ENCODE measurements around the gene LPAR5. TPM values are rescaled to one million over a fixed set of nuclear protein-coding genes. Genes with fewer than 3 reads are reported as not detected.

Gene LPAR5
- 0.45 to 0.81 TPM (median 0.70 TPM) in 5 replicates for total RNA-seq (2022; extraction: Qiagen RNA extraction)

GRCh38 chr12:6635856-6636531 is at the start of gene LPAR5:
TSS of gene LPAR5 (minus strand) at chr12:6635959. CDS start at chr12:6621248, 14,711 bp downstream.

GRCh38 chr12:6662906-6663742 is 27.4 kb upstream of the LPAR5 start, which contains the start of gene ING4:
TSS of gene ING4 (minus strand) at chr12:6663119. CDS start at chr12:6663101, 18 bp downstream.

GRCh38 chr12:6647083-6647604 is 11.4 kb upstream of the LPAR5 start, which contains the start of gene ACRBP:
TSS of gene ACRBP (minus strand) at chr12:6647432. CDS start at chr12:6647366, 66 bp downstream.

Other genes with a start within 250 kb of the LPAR5 start
- gene CD27, start 191.0 kb downstream of the LPAR5 start, total RNA-seq (2022; extraction: Qiagen RNA extraction), result not detected in 5 replicates
- 3.3 to 4.6 TPM (median 3.7 TPM) in 5 replicates for gene TAPBPL, start 183.9 kb downstream of the LPAR5 start, total RNA-seq (2022; extraction: Qiagen RNA extraction)
- gene VAMP1, start 165.3 kb downstream of the LPAR5 start, total RNA-seq (2022; extraction: Qiagen RNA extraction), result 9.7 to 13.8 TPM (median 11.4 TPM) in 5 replicates
- gene MRPL51, start 142.7 kb downstream of the LPAR5 start, total RNA-seq (2022; extraction: Qiagen RNA extraction), result 286 to 313 TPM (median 305 TPM) in 5 replicates
- 56.1 to 74.5 TPM (median 68.1 TPM) in 5 replicates for gene NCAPD2, start 141.9 kb downstream of the LPAR5 start, total RNA-seq (2022; extraction: Qiagen RNA extraction)
- gene GAPDH, start 101.4 kb downstream of the LPAR5 start, total RNA-seq (2022; extraction: Qiagen RNA extraction), result 6,866 to 9,447 TPM (median 8,977 TPM) in 5 replicates
- gene IFFO1, start 79.9 kb downstream of the LPAR5 start, total RNA-seq (2022; extraction: Qiagen RNA extraction), result 1.9 to 3.0 TPM (median 2.6 TPM) in 5 replicates
- 98.9 to 109 TPM (median 105 TPM) in 5 replicates for gene NOP2, start 67.7 kb downstream of the LPAR5 start, total RNA-seq (2022; extraction: Qiagen RNA extraction)
- 62.1 to 82.8 TPM (median 64.0 TPM) in 5 replicates for gene CHD4, start 28.6 kb downstream of the LPAR5 start, total RNA-seq (2022; extraction: Qiagen RNA extraction)
- 0.11 to 0.34 TPM (median 0.16 TPM) in 5 replicates for gene ACRBP, start 11.5 kb upstream of the LPAR5 start, total RNA-seq (2022; extraction: Qiagen RNA extraction)
- gene ING4, start 27.2 kb upstream of the LPAR5 start, total RNA-seq (2022; extraction: Qiagen RNA extraction), result 13.6 to 21.5 TPM (median 16.8 TPM) in 5 replicates
- gene ZNF384, start 53.4 kb upstream of the LPAR5 start, total RNA-seq (2022; extraction: Qiagen RNA extraction), result 53.9 to 63.5 TPM (median 60.1 TPM) in 5 replicates
- gene PIANP, start 64.9 kb upstream of the LPAR5 start, total RNA-seq (2022; extraction: Qiagen RNA extraction), result 0.68 to 1.2 TPM (median 0.92 TPM) in 5 replicates
- 44.2 to 60.2 TPM (median 57.6 TPM) in 5 replicates for gene COPS7A, start 88.1 kb upstream of the LPAR5 start, total RNA-seq (2022; extraction: Qiagen RNA extraction)
- gene MLF2, start 117.2 kb upstream of the LPAR5 start, total RNA-seq (2022; extraction: Qiagen RNA extraction), result 259 to 324 TPM (median 305 TPM) in 5 replicates
- gene PTMS, start 130.4 kb upstream of the LPAR5 start, total RNA-seq (2022; extraction: Qiagen RNA extraction), result 629 to 1,030 TPM (median 870 TPM) in 5 replicates
- 0.65 to 2.0 TPM (median 1.3 TPM) in 5 replicates for gene LAG3, start 136.6 kb upstream of the LPAR5 start, total RNA-seq (2022; extraction: Qiagen RNA extraction)
- gene CD4, start 153.6 kb upstream of the LPAR5 start, total RNA-seq (2022; extraction: Qiagen RNA extraction), result 0.03 TPM in 1 of 5 replicates, not detected in the others
- gene GPR162, start 185.9 kb upstream of the LPAR5 start, total RNA-seq (2022; extraction: Qiagen RNA extraction), result 0.27 to 0.57 TPM (median 0.42 TPM) in 5 replicates
- gene P3H3, start 192.4 kb upstream of the LPAR5 start, total RNA-seq (2022; extraction: Qiagen RNA extraction), result 21.7 to 32.2 TPM (median 30.7 TPM) in 5 replicates
- gene GNB3, start 205.0 kb upstream of the LPAR5 start, total RNA-seq (2022; extraction: Qiagen RNA extraction), result 0.72 to 3.3 TPM (median 2.2 TPM) in 5 replicates
- 80.3 to 93.7 TPM (median 82.1 TPM) in 5 replicates for gene CDCA3, start 215.3 kb upstream of the LPAR5 start, total RNA-seq (2022; extraction: Qiagen RNA extraction)
- 77.6 to 88.5 TPM (median 80.3 TPM) in 5 replicates for gene USP5, start 216.2 kb upstream of the LPAR5 start, total RNA-seq (2022; extraction: Qiagen RNA extraction)
- gene TPI1, start 231.6 kb upstream of the LPAR5 start, total RNA-seq (2022; extraction: Qiagen RNA extraction), result 1,409 to 1,690 TPM (median 1,628 TPM) in 5 replicates
- gene SPSB2, start 237.3 kb upstream of the LPAR5 start, total RNA-seq (2022; extraction: Qiagen RNA extraction), result 17.4 to 28.9 TPM (median 28.5 TPM) in 5 replicates